Stimulated activated CD4-positive, alpha-beta T cell treated with anti-CD3 and anti-CD28 coated beads, Interleukin-1b, Interleukin-23, amount 100 ng/mL, for 1 hour (primary cell): ENCODE measurements around the gene BMAL1.

Experiments
- DNase-seq, 2 donors: peaks; one replicate each; pipeline ENCODE4 v3.0.0-alpha.2; 2020; ENCODE audit warnings: low read depth in 2 of 2

Gene BMAL1

GRCh38 chr11:13261591-13262061, 16.0 kb upstream of the BMAL1 start:
- no peak for DNase-seq

GRCh38 chr11:13262096-13262495, 15.5 kb upstream of the BMAL1 start:
- no peak for DNase-seq

- no peak for DNase-seq
Observed at GRCh38 chr11:13268791-13269190, 8.8 kb upstream of the BMAL1 start.

GRCh38 chr11:13269775-13270174, 7.8 kb upstream of the BMAL1 start:
- no peak for DNase-seq

GRCh38 chr11:13271060-13271693, 6.4 kb upstream of the BMAL1 start:
- no peak for DNase-seq

GRCh38 chr11:13276454-13276831, 1.1 kb upstream of the BMAL1 start:
- no peak for DNase-seq

- peak; percentile 90 to 93 for DNase-seq
Observed at GRCh38 chr11:13276832-13277767, 490 bp upstream of the BMAL1 start.

GRCh38 chr11:13278609-13279486, 1.3 kb downstream of the BMAL1 start:
- no peak for DNase-seq

- no peak for DNase-seq
Observed at GRCh38 chr11:13279487-13279834, 1.9 kb downstream of the BMAL1 start.

GRCh38 chr11:13280092-13280722, 2.6 kb downstream of the BMAL1 start:
- no peak for DNase-seq

- DNase-seq = no peak
Observed at GRCh38 chr11:13280777-13281176, 3.2 kb downstream of the BMAL1 start.

GRCh38 chr11:13283636-13284035, 6.0 kb downstream of the BMAL1 start:
- DNase-seq = no peak

- no peak for DNase-seq
Observed at GRCh38 chr11:13284776-13285588, 7.4 kb downstream of the BMAL1 start.

GRCh38 chr11:13286279-13286821, 8.8 kb downstream of the BMAL1 start:
- DNase-seq = no peak

GRCh38 chr11:13287036-13287435, 9.4 kb downstream of the BMAL1 start:
- DNase-seq = no peak

- DNase-seq = no peak
Observed at GRCh38 chr11:13287681-13288080, 10.1 kb downstream of the BMAL1 start.

GRCh38 chr11:13288375-13289029, 10.9 kb downstream of the BMAL1 start:
- no peak for DNase-seq

- no peak for DNase-seq
Observed at GRCh38 chr11:13289081-13289480, 11.5 kb downstream of the BMAL1 start.

GRCh38 chr11:13290221-13290980, 12.8 kb downstream of the BMAL1 start:
- no peak for DNase-seq
